NT2/D1 (cell line): ENCODE measurements around the gene KLHL30.

ENCODE experiments used
- YY1 ChIP-seq: IDR thresholded peaks from 2 replicates; pipeline ENCODE4 v1.6.1; 2011; ENCODE audit not compliant: insufficient read length, insufficient read depth
- ZNF274 ChIP-seq: IDR thresholded peaks from 2 replicates; pipeline ENCODE4 v1.6.1; 2011; ENCODE audit warnings: mild to moderate bottlenecking, low read depth, low read length

- TF ChIP-seq YY1 (no peak), ZNF274 (no peak)
Measured at GRCh38 chr2:238140040-238140439, 1.6 kb downstream of the KLHL30 start.
